ENCODE measurements around the gene SCAI.

The SCAI gene

DNA sequence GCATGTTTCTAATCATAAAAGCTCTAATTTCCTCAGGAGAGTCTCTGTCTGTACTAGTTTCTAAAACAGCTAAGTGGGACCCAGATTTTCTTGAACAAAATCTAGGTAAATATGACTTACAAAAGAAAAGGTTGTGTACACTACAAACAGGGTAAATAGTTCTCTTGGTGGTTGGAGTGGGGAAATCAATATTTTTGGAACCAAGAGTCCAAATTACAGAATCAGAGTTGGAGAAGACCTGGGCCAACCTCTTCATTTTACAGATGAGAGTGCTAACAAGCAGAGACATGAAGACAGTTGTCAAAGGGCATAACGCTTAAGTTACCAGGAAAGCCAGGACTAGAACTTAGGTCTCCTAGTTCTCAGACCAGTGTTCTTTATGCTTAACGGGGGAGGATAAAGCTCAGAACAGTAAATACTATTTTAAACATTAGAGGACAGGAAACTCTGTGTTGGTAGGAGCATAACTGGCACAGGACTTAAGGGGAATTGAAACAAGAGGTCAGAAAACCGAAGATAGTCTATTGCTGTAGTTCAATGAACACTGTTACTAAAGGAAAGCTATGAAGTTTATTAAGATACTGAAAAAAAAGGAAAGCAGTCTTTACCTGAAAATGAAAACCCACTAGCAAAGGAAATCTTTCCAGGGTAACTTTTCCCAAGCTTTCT lies 193.1 kb downstream of the SCAI start:
- Histone ChIP-seq H3K27ac (no peak overlapping the region), H3K4me3 (no peak overlapping the region)
- no peak for DNase-seq (ENCODE audit: low spot score)
- TF ChIP-seq CTCF (IDR thresholded peaks at IDR 0.05): no peak

GRCh38 chr9:124949387-124949786 lies 193.9 kb downstream of the SCAI start:
- Histone ChIP-seq H3K4me3 (no peak overlapping the region), H3K27ac (no peak overlapping the region)
- no peak for DNase-seq (ENCODE audit: low spot score)
- no peak for TF ChIP-seq CTCF (IDR thresholded peaks at IDR 0.05)

- no peak for TF ChIP-seq CTCF (IDR thresholded peaks at IDR 0.05)
- Histone ChIP-seq H3K27ac (no peak overlapping the region), H3K4me3 (no peak overlapping the region)
- no peak for DNase-seq (ENCODE audit: low spot score)
These were observed 195.5 kb downstream of the SCAI start for GRCh38 chr9:124947727-124948391.

DNA sequence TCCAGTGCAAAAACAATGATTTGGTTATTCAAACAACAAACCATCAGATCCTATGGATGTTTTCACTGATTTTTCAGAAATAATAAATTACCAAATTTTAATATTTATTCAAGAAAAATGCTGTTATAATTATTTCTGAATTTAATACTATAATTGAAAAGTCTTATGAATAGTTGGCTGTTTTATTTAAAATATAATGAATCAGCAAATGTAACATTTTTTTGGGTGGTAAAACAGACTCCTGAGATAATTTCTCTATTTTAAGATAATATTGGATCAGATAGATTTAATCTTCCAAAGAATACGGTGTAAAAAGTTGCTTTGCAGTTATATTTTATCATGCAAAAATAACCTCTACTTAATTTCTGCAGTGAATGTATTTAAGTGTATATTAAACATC lies 197.2 kb downstream of the SCAI start:
- no peak for TF ChIP-seq CTCF (IDR thresholded peaks at IDR 0.05)
- H3K4me3 ChIP-seq: no peak overlapping the region
- no peak for DNase-seq (ENCODE audit: low spot score)
- no peak overlapping the region for H3K27ac ChIP-seq

GRCh38 chr9:124941679-124942561 lies 201.4 kb downstream of the SCAI start:
- Histone ChIP-seq H3K27ac (peak overlapping the region; percentile 92 to 93), H3K4me3 (peak overlapping the region; percentile 96)
- DNase-seq (ENCODE audit: low spot score): peak; percentile 76
- TF ChIP-seq CTCF (IDR thresholded peaks at IDR 0.05): no peak

- TF ChIP-seq CTCF (IDR thresholded peaks at IDR 0.05): no peak
- Histone ChIP-seq H3K4me3 (peak within 1 kb of the TSS; percentile 96), H3K27ac (peak within 1 kb of the TSS; percentile 92 to 93)
- peak; percentile 98 for DNase-seq (ENCODE audit: low spot score)
These were observed 202.2 kb downstream of the SCAI start, which contains the start of gene GOLGA1 for GRCh38 chr9:124940894-124941678. Gene GOLGA1, minus strand, starts transcription at chr9:124941083. Its CDS starts 2,372 bp downstream, at chr9:124938711.

Data from coronary artery (tissue), 2 donors.